ENCODE results near the gene CCDC91.

Gene CCDC91

GRCh38 chr12:28555748-28556147 is 365.5 kb downstream of the CCDC91 start:
- H3K27me3 ChIP-seq (replicated peaks; ENCODE audit: control insufficient read depth, insufficient read depth, low read length), result no peaks in the 10 kb centered on the region
- H3K4me3 ChIP-seq (replicated peaks; ENCODE audit: low read depth, low read length), result no peak overlapping the region
- DNase-seq (ENCODE audit: extremely low read depth, insufficient read length), result no peak
- no peaks in the 10 kb centered on the region for H3K36me3 ChIP-seq (ENCODE audit: control insufficient read depth, insufficient read depth, low read length)
- TF ChIP-seq, protein P1, sequence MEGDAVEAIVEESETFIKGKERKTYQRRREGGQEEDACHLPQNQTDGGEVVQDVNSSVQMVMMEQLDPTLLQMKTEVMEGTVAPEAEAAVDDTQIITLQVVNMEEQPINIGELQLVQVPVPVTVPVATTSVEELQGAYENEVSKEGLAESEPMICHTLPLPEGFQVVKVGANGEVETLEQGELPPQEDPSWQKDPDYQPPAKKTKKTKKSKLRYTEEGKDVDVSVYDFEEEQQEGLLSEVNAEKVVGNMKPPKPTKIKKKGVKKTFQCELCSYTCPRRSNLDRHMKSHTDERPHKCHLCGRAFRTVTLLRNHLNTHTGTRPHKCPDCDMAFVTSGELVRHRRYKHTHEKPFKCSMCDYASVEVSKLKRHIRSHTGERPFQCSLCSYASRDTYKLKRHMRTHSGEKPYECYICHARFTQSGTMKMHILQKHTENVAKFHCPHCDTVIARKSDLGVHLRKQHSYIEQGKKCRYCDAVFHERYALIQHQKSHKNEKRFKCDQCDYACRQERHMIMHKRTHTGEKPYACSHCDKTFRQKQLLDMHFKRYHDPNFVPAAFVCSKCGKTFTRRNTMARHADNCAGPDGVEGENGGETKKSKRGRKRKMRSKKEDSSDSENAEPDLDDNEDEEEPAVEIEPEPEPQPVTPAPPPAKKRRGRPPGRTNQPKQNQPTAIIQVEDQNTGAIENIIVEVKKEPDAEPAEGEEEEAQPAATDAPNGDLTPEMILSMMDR (IDR thresholded peaks at IDR 0.05; ENCODE audit: insufficient read depth, low read length, poor library complexity, severe bottlenecking), result no peak

DNA sequence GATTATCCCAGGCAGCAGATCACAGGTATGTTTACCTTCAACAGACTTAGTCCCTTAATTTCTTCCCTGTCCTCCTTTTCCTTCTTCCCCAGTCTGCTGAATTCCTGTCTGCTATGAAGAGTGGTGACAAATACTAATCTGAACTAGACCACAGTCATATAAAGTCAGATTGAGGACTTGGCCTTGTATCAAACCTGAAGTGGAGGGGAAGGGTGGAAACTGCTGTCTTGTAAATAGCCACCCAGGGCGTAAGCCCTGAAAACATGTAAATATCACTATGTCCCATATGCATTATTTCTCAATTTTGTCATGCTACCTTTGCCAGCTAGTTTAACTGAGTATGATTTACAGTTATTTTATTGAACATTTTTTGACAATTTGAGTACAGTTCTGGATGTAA is 368.0 kb downstream of the CCDC91 start:
- H3K36me3 ChIP-seq (ENCODE audit: control insufficient read depth, insufficient read depth, low read length), result no peaks in the 10 kb centered on the region
- H3K27me3 ChIP-seq (replicated peaks; ENCODE audit: control insufficient read depth, insufficient read depth, low read length), result no peaks in the 10 kb centered on the region
- no peak overlapping the region for H3K4me3 ChIP-seq (replicated peaks; ENCODE audit: low read depth, low read length)
- TF ChIP-seq, protein P1 (IDR thresholded peaks at IDR 0.05; ENCODE audit: insufficient read depth, low read length, poor library complexity, severe bottlenecking), result no peak
- DNase-seq (ENCODE audit: extremely low read depth, insufficient read length), result no peak

DNA sequence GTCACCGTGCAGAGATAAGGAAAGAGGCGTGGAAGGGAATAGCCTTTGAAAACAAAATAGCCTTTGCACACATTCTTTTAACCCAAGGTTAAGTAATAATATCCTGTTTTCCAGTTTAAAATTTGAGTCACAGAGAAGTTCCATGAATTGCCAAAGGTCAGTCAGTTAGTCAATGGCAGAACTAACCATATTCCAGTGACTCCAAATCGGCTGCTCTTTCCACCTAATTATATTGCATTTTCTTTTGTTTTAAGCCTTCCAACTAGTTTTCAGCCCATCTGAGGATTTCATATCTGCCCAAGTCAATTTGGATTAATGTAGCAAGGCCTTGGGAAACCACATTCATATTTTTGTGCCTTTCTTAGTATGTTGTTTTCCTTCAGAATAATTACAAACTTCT is 373.0 kb downstream of the CCDC91 start:
- no peaks in the 10 kb centered on the region for H3K27me3 ChIP-seq (replicated peaks; ENCODE audit: control insufficient read depth, insufficient read depth, low read length)
- no peak overlapping the region for H3K4me3 ChIP-seq (replicated peaks; ENCODE audit: low read depth, low read length)
- no peaks in the 10 kb centered on the region for H3K36me3 ChIP-seq (ENCODE audit: control insufficient read depth, insufficient read depth, low read length)
- TF ChIP-seq, protein P1 (IDR thresholded peaks at IDR 0.05; ENCODE audit: insufficient read depth, low read length, poor library complexity, severe bottlenecking), result no peak
- DNase-seq (ENCODE audit: extremely low read depth, insufficient read length), result no peak

DNA sequence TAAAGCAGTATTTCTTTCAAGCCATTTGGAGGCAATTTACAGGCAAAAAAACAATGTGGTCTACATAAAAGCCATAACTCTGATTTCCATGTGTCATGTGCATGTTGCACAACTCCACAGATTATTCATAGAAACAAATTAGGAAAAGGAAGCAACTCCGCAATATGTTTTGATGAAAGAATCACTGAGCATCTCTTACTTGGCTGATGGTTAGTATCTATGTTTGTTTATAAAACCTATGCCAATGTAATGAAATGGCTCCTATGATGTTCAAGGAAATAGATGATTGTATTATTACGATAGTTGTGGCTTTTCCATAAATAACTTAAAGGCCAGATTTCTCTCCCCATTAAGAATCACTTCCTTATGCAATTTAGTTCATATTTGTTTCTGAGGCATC is 373.7 kb downstream of the CCDC91 start:
- H3K27me3 ChIP-seq (replicated peaks; ENCODE audit: control insufficient read depth, insufficient read depth, low read length), result no peaks in the 10 kb centered on the region
- DNase-seq (ENCODE audit: extremely low read depth, insufficient read length), result no peak
- no peak overlapping the region for H3K4me3 ChIP-seq (replicated peaks; ENCODE audit: low read depth, low read length)
- H3K36me3 ChIP-seq (ENCODE audit: control insufficient read depth, insufficient read depth, low read length), result no peaks in the 10 kb centered on the region
- TF ChIP-seq, protein P1 (IDR thresholded peaks at IDR 0.05; ENCODE audit: insufficient read depth, low read length, poor library complexity, severe bottlenecking), result no peak

DNA sequence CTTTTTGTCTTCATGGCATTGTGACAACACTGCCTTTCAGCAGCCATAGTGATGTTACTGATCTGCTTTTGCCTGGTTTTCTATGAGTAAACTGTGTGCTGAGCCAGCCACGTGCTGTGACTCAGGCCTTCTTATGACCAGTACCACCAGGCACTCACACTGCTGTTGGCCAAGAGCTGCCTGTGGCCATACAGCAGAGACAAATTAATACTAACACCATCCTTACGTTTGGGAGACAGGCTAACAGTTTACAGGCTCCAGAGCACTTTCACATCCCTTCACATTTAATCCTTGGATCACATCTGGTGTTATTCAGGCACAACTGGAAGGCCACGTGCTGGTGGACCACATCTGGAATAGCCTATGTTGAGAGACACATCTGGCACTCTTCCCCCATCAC is 377.9 kb downstream of the CCDC91 start:
- Histone ChIP-seq H3K36me3 (ENCODE audit: control insufficient read depth, insufficient read depth, low read length) (no peaks in the 10 kb centered on the region), H3K4me3 (replicated peaks; ENCODE audit: low read depth, low read length) (no peak overlapping the region), H3K27me3 (replicated peaks; ENCODE audit: control insufficient read depth, insufficient read depth, low read length) (no peaks in the 10 kb centered on the region)
- DNase-seq (ENCODE audit: extremely low read depth, insufficient read length), result no peak
- TF ChIP-seq, protein P1 (IDR thresholded peaks at IDR 0.05; ENCODE audit: insufficient read depth, low read length, poor library complexity, severe bottlenecking), result no peak

DNA sequence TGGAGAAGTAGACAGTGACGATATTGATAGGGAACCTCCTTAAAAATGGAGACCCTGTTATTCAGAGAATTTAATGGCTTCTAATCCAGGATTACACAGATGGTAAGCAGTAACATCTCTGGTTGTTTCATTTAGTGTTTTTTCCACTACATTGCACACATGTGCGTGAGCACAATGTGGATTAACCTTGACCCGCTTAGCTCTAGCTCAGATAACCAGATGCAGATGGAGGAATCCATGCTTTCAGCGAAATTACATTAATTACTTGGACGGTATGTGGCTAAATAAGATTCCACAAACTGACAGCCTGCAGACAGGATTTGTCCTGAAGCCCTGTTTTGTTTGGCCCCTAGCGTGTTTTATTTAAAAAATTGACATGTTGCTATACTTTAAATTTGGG is 378.4 kb downstream of the CCDC91 start:
- Histone ChIP-seq H3K36me3 (ENCODE audit: control insufficient read depth, insufficient read depth, low read length) (no peaks in the 10 kb centered on the region), H3K27me3 (replicated peaks; ENCODE audit: control insufficient read depth, insufficient read depth, low read length) (no peaks in the 10 kb centered on the region), H3K4me3 (replicated peaks; ENCODE audit: low read depth, low read length) (no peak overlapping the region)
- TF ChIP-seq, protein P1 (IDR thresholded peaks at IDR 0.05; ENCODE audit: insufficient read depth, low read length, poor library complexity, severe bottlenecking), result no peak
- no peak for DNase-seq (ENCODE audit: extremely low read depth, insufficient read length)

Data from GM06990 (cell line).